ENCODE data around the gene ZBTB16.

The ZBTB16 gene

DNA sequence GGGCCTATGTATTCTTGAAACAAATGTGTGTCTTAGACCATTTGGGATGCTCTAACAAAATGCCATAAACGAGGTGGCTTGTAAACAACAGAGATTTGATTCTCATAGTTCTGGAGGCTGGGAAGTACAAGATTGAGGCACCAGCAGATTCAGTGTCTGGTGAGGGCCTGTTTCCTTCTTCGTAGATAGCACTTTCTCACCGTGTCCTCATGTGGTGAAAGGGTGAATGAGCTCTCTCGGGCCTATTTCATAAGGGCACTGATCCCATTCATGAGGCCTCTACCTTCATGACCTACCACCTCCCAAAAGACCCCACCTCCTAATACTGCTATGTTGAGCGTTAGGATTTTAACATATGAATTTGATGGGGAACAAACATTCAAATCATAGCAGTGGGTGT is 230.3 kb downstream of the ZBTB16 start:
- no peak for DNase-seq (ENCODE audit: low spot score)
- H3K27ac ChIP-seq: no peak overlapping the region
- no peak overlapping the region for H3K4me3 ChIP-seq
- TF ChIP-seq, protein P1, sequence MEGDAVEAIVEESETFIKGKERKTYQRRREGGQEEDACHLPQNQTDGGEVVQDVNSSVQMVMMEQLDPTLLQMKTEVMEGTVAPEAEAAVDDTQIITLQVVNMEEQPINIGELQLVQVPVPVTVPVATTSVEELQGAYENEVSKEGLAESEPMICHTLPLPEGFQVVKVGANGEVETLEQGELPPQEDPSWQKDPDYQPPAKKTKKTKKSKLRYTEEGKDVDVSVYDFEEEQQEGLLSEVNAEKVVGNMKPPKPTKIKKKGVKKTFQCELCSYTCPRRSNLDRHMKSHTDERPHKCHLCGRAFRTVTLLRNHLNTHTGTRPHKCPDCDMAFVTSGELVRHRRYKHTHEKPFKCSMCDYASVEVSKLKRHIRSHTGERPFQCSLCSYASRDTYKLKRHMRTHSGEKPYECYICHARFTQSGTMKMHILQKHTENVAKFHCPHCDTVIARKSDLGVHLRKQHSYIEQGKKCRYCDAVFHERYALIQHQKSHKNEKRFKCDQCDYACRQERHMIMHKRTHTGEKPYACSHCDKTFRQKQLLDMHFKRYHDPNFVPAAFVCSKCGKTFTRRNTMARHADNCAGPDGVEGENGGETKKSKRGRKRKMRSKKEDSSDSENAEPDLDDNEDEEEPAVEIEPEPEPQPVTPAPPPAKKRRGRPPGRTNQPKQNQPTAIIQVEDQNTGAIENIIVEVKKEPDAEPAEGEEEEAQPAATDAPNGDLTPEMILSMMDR (IDR thresholded peaks at IDR 0.05): no peak

GRCh38 chr11:114290503-114291235 is 231.2 kb downstream of the ZBTB16 start:
- DNase-seq (ENCODE audit: low spot score): no peak
- H3K4me3 ChIP-seq: no peak overlapping the region
- TF ChIP-seq, protein P1 (IDR thresholded peaks at IDR 0.05): no peak
- H3K27ac ChIP-seq: no peak overlapping the region

DNA sequence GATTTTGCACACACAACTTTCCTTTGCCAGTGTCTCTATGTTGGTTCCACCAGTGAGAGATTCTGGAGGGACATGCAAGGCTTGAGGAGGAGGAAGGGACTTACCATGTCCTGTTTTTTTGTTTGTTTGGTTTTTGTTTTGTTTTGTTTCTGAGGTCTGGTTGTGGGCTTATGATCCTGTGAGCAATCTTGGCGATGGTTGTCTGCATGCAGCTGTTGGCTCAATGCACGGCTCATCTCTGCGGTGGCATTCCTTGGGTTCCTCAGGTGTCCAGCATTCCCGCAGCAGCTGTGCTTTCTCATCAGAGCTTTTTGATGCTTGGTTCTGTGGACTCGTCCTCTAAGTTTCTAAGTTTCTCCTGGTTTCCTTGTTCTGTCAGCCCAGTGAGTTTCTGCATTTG is 231.9 kb downstream of the ZBTB16 start:
- TF ChIP-seq, protein P1 (IDR thresholded peaks at IDR 0.05): no peak
- H3K27ac ChIP-seq: peak overlapping the region in 1 of 2 donors; percentile 51
- no peak for DNase-seq (ENCODE audit: low spot score)
- H3K4me3 ChIP-seq: peak overlapping the region; percentile 32

GRCh38 chr11:114291842-114292680 is 232.6 kb downstream of the ZBTB16 start:
- H3K27ac ChIP-seq: peak overlapping the region; percentile 51 to 86
- TF ChIP-seq, protein P1 (IDR thresholded peaks at IDR 0.05): no peak
- no peak for DNase-seq (ENCODE audit: low spot score)
- H3K4me3 ChIP-seq: peak overlapping the region; percentile 32

DNA sequence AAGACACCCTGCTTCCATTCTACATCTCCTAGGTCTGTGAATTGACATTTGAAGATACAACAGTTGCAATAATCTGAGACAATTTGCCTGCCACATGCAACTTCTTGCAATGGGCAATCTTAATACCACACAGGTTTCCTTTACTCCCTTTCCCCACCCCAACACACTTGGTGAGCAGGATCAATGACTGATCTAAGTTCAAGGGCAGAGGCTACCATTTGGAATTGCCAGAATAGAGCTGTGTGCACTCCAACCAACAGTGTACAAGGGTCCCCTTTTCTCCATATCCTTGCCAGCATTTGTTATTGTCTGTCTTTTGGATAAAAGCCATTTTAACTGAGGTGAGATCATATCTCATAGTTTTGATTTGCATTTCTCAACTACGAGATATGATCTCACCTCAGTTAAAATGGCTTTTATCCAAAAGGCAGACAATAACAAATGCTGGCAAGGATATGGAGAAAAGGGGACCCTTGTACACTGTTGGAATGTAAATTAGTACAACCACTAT is 233.7 kb downstream of the ZBTB16 start:
- no peak for DNase-seq (ENCODE audit: low spot score)
- TF ChIP-seq, protein P1 (IDR thresholded peaks at IDR 0.05): no peak
- H3K27ac ChIP-seq: peak overlapping the region; percentile 86 to 98
- no peak overlapping the region for H3K4me3 ChIP-seq

DNA sequence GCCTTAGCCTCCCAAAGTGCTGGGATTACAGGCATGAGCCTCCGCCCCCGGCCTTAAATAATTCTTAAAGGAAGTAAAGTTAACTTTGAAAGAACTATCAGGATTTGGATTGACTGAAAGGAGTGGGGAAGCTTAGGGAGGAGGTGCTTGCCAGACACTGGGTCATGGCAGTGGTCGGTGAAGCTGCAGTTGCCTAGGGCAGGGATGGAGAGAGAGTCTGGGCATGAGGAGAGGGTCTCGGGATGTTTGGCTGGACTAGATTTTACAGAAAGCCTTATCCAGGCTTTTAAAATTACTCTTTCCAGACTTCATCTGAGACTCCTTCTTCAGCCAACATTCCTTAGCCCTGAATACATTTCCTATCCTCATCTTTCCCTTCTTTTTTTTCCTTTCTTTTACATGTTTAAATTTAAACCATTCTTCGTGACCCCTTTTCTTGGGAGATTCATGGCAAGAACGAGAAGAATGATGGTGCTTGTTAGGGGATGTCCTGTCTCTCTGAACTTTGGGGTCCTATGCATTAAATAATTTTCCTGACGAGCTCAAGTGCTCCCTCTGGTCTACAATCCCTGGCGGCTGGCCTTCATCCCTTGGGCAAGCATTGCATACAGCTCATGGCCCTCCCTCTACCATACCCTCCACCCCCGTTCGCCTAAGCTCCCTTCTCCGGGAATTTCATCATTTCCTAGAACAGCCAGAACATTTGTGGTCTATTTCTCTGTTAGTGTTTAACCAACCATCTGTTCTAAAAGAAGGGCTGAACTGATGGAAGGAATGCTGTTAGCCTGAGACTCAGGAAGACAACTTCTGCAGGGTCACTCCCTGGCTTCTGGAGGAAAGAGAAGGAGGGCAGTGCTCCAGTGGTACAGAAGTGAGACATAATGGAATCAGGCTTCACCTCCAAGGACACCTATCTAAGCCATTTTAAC is 236.4 kb downstream of the ZBTB16 start, which contains the start of gene NNMT:
Gene NNMT, plus strand, starts transcription at position 724 of the 929 bp plus-strand sequence. Its CDS starts 158 bp downstream, at position 882.
- Histone ChIP-seq H3K27ac (peak within 1 kb of the TSS; percentile 98), H3K4me3 (peak within 1 kb of the TSS; percentile 73)
- TF ChIP-seq, protein P1 (IDR thresholded peaks at IDR 0.05): no peak
- DNase-seq (ENCODE audit: low spot score): peak; percentile 92
